Astrocyte (in vitro differentiated cells and primary cell): ENCODE results near the gene DDX3Y. TPM values are rescaled to one million over a fixed set of nuclear protein-coding genes. Genes with fewer than 3 reads are reported as not detected.

Experiments
- DNase-seq: peaks from one replicate; pipeline ENCODE4 v3.0.0-alpha.2; 2010; ENCODE audit warnings: low read depth
- FAIRE-seq: peaks from 2 replicates; lab custom pipeline; 2011; peaks lifted over from hg19 to GRCh38; lab: Jason Lieb, UNC
- H2AFZ ChIP-seq: 2 replicates; pipeline ENCODE4 v1.6.0; 2012; ENCODE audit warnings: low read depth, low read length, inconsistent platforms
- H3K27ac ChIP-seq: 2 replicates; pipeline ENCODE4 v1.5.1; 2011; ENCODE audit warnings: low read depth, low read length, inconsistent platforms
- H3K27me3 ChIP-seq: 2 replicates; pipeline ENCODE4 v1.6.0; 2011; ENCODE audit warnings: low read length, inconsistent platforms; ENCODE audit not compliant: insufficient read depth
- H3K36me3 ChIP-seq: 2 replicates; pipeline ENCODE4 v1.5.1; 2011; ENCODE audit warnings: low read length, inconsistent platforms; ENCODE audit not compliant: insufficient read depth
- H3K4me1 ChIP-seq: 2 replicates; pipeline ENCODE4 v1.5.1; 2011; ENCODE audit warnings: low read length, inconsistent platforms; ENCODE audit not compliant: insufficient read depth
- H3K4me2 ChIP-seq: 2 replicates; pipeline ENCODE4 v1.6.0; 2012; ENCODE audit warnings: low read length, inconsistent platforms
- H3K4me3 ChIP-seq: 2 replicates; pipeline ENCODE4 v1.5.1; 2011; ENCODE audit warnings: low read depth, mild to moderate bottlenecking, low read length, inconsistent platforms; ENCODE audit not compliant: insufficient read depth
- H3K79me2 ChIP-seq: 2 replicates; pipeline ENCODE4 v1.6.0; 2012; ENCODE audit warnings: mild to moderate bottlenecking, low read length, inconsistent platforms; ENCODE audit not compliant: insufficient read depth
- H3K9ac ChIP-seq: 2 replicates; pipeline ENCODE4 v1.6.0; 2012; ENCODE audit warnings: mild to moderate bottlenecking, low read length, inconsistent platforms
- H3K9me3 ChIP-seq: 2 replicates; pipeline ENCODE4 v1.5.1; 2012; ENCODE audit warnings: low read depth, mild to moderate bottlenecking, low read length, inconsistent platforms; ENCODE audit not compliant: insufficient read depth
- H4K20me1 ChIP-seq: 2 replicates; pipeline ENCODE4 v1.6.0; 2012; ENCODE audit warnings: low read length, inconsistent platforms; ENCODE audit not compliant: insufficient read depth
- H3K27ac Mint-ChIP-seq: one replicate; pipeline ENCODE4 v1.8.0; 2021; ENCODE audit warnings: mild to moderate bottlenecking, mixed read lengths; ENCODE audit not compliant: unreplicated experiment
- H3K27me3 Mint-ChIP-seq: one replicate; pipeline ENCODE4 v1.8.0; 2021; ENCODE audit warnings: low read depth, mixed read lengths; ENCODE audit not compliant: unreplicated experiment
- H3K36me3 Mint-ChIP-seq: one replicate; pipeline ENCODE4 v1.8.0; 2021; ENCODE audit warnings: low read depth, mixed read lengths; ENCODE audit not compliant: unreplicated experiment
- H3K4me1 Mint-ChIP-seq: one replicate; pipeline ENCODE4 v1.8.0; 2021; ENCODE audit warnings: low read depth, mixed read lengths; ENCODE audit not compliant: unreplicated experiment
- H3K4me3 Mint-ChIP-seq: one replicate; pipeline ENCODE4 v1.8.0; 2021; ENCODE audit warnings: mild to moderate bottlenecking, moderate library complexity, mixed read lengths; ENCODE audit not compliant: unreplicated experiment
- H3K9me3 Mint-ChIP-seq: one replicate; pipeline ENCODE4 v1.8.0; 2021; ENCODE audit warnings: mild to moderate bottlenecking, mixed read lengths; ENCODE audit not compliant: unreplicated experiment
- EZH2 ChIP-seq: IDR thresholded peaks from 2 replicates; pipeline ENCODE4 v1.6.1; 2012; ENCODE audit warnings: mild to moderate bottlenecking, low read length, inconsistent platforms; ENCODE audit not compliant: insufficient read depth
- total RNA-seq: library from RNA; stranded (reverse); gene quantifications from 2 replicates; pipeline ENCODE4 v1.2.1, GENCODE V29; 2021
- TF ChIP-seq, protein P1 (sequence below): IDR thresholded peaks from 2 replicates; pipeline ENCODE4 v1.5.1; 2011; ENCODE audit warnings: low read depth, mild to moderate bottlenecking, inconsistent platforms, low read length, moderate library complexity; ENCODE audit not compliant: insufficient read depth

DDX3Y gene
- total RNA-seq, 1 donor from 2014 or later = 69.7 TPM

DNA sequence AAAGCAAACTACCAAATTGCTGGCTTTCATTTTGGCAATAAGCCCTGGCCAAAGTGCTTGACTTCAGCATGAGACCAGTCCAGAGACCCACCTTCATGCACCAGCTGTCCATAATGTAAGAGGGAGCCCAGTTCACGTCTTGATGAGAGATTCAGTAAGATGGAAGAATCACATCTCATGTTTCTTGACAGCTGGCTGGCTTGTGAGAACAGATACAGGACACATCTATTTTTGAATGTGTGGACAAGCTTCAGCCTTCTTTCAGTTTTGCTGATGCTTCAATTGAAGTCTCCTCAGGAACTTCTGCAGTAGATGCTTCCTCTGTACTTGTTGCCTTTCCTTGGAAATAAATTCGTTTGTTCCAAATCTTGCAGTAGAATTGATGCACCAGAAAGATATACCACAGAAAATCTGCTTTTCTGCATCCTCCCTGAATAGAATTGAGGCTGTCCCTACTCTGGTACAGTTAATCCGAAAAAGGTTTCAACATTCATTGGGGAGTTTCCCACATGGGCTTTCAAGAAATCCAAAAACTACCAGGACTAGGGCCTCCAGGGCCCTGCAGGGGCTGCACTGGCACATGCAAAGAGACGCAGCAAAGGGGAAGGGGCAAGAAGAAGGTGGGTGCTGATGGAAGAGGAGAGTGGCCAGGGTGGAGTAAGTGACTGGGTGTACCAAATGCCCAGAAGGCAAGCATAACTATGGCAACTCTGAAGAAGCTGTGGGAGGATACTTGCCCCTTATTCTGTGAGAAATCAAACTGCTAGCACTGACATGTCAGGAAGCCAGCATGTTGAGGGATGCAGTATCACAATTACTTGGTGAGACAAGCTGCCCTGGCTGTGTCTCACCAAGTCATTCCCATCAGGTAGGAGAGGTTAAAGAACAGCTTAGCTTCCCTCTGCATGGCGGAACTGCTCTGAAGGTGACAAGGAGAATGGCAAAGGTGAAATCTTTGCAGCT lies 37.3 kb downstream of the DDX3Y start:
- Mint-ChIP-seq H3K9me3 (no peaks in the 10 kb centered on the region), H3K4me3 (no peak overlapping the region), H3K36me3 (peaks cover 2% of the 10 kb centered on the region), H3K27me3 (no peaks in the 10 kb centered on the region), H3K27ac (no peak overlapping the region), H3K4me1 (no peaks in the 10 kb centered on the region)
- H3K36me3 ChIP-seq = no peaks in the 10 kb centered on the region
- no peak overlapping the region for H3K9ac ChIP-seq
- H3K4me1 ChIP-seq = no peaks in the 10 kb centered on the region
- H3K27me3 ChIP-seq = no peaks in the 10 kb centered on the region
- no peak for FAIRE-seq
- no peak overlapping the region for H3K4me3 ChIP-seq
- no peaks in the 10 kb centered on the region for H3K79me2 ChIP-seq
- no peak overlapping the region for H2AFZ ChIP-seq
- no peaks in the 10 kb centered on the region for H3K9me3 ChIP-seq
- H4K20me1 ChIP-seq = no peaks in the 10 kb centered on the region
- no peak overlapping the region for H3K27ac ChIP-seq
- no peak for DNase-seq
- TF ChIP-seq EZH2 = no peak
- TF ChIP-seq, protein P1, sequence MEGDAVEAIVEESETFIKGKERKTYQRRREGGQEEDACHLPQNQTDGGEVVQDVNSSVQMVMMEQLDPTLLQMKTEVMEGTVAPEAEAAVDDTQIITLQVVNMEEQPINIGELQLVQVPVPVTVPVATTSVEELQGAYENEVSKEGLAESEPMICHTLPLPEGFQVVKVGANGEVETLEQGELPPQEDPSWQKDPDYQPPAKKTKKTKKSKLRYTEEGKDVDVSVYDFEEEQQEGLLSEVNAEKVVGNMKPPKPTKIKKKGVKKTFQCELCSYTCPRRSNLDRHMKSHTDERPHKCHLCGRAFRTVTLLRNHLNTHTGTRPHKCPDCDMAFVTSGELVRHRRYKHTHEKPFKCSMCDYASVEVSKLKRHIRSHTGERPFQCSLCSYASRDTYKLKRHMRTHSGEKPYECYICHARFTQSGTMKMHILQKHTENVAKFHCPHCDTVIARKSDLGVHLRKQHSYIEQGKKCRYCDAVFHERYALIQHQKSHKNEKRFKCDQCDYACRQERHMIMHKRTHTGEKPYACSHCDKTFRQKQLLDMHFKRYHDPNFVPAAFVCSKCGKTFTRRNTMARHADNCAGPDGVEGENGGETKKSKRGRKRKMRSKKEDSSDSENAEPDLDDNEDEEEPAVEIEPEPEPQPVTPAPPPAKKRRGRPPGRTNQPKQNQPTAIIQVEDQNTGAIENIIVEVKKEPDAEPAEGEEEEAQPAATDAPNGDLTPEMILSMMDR = no peak
- no peak overlapping the region for H3K4me2 ChIP-seq

Other genes with a start within 250 kb of the DDX3Y start
- gene USP9Y, start 203.6 kb upstream of the DDX3Y start, total RNA-seq = 21.5 and 23.6 TPM in 2 replicates